SK-N-SH (cell line): Measurements from ENCODE around the gene CCDC61. TPM values are rescaled to one million over a fixed set of nuclear protein-coding genes. Genes with fewer than 3 reads are reported as not detected.

ENCODE experiments used
- CTCF ChIA-PET: fragments of 300-600, 350-600 bp; formaldehyde crosslinking; extraction: SDS; loops from one replicate; lab custom pipeline; 2021; lab: Yijun Ruan, JAX
- POLR2A ChIA-PET: fragments of 350-600 bp; sonication (Branson Sonifier 250); formaldehyde crosslinking; extraction: SDS; loops from one replicate; lab custom pipeline; 2020; ENCODE audit warnings: antibody characterized with exemption, inconsistent platforms; lab: Yijun Ruan, JAX
- DNase-seq: peaks from one replicate; pipeline ENCODE4 v3.0.0; 2012
- H2AFZ ChIP-seq: fragments of 200-600 bp; sonication (generic); 2 replicates; pipeline ENCODE4 v1.8.1; 2016; ENCODE audit warnings: antibody characterized with exemption, mild to moderate bottlenecking, low read depth
- H3F3A ChIP-seq: fragments of 200-600 bp; sonication (generic); replicated peaks from 2 replicates; pipeline ENCODE3; 2016; ENCODE audit warnings: antibody characterized with exemption, mild to moderate bottlenecking; ENCODE audit not compliant: insufficient read depth
- H3K27ac ChIP-seq, 2 experiments: fragments of 200-500 bp in 1 of 2; fragments of 200-600 bp in 1 of 2; sonication (Bioruptor generic) in 1 of 2; sonication (generic), shearing (Covaris generic) in 1 of 2; 2 replicates each; pipeline versions ENCODE4 v1.5.1 to v1.6.1; 2014 to 2016; ENCODE audit warnings: low read depth in 2 of 2, inconsistent platforms in 1 of 2, low read length in 1 of 2, mild to moderate bottlenecking in 1 of 2, mixed read lengths in 1 of 2
- H3K27me3 ChIP-seq: fragments of 200-600 bp; sonication (generic), shearing (Covaris generic); 2 replicates; pipeline ENCODE4 v1.6.1; 2016; ENCODE audit warnings: mixed run types; ENCODE audit not compliant: insufficient read depth
- H3K36me3 ChIP-seq, 2 experiments: fragments of 200-500 bp in 1 of 2; fragments of 200-600 bp in 1 of 2; sonication (Bioruptor generic) in 1 of 2; sonication (generic) in 1 of 2; replicated peaks in 1 of 2; 2 replicates each; pipeline versions ENCODE3 to v1.5.1; 2014 to 2016; ENCODE audit warnings: low read length in 1 of 2, mild to moderate bottlenecking in 1 of 2; ENCODE audit not compliant: insufficient read depth in 2 of 2, control insufficient read depth in 1 of 2
- H3K4me1 ChIP-seq, 2 experiments: fragments of 200-500 bp in 1 of 2; fragments of 200-600 bp in 1 of 2; sonication (Bioruptor generic) in 1 of 2; sonication (generic), shearing (Covaris generic) in 1 of 2; 2 replicates each; pipeline versions ENCODE4 v1.5.1 to v1.6.1; 2014 to 2016; ENCODE audit warnings: low read depth in 1 of 2, low read length in 1 of 2, mixed run types in 1 of 2; ENCODE audit not compliant: insufficient read depth in 2 of 2, control insufficient read depth in 1 of 2
- H3K4me2 ChIP-seq: fragments of 200-600 bp; sonication (generic), shearing (Covaris generic); 2 replicates; pipeline ENCODE4 v1.6.1; 2017; ENCODE audit warnings: mixed run types
- H3K4me3 ChIP-seq, 2 experiments: fragments of 200-500 bp in 1 of 2; fragments of 200-600 bp in 1 of 2; sonication (Bioruptor generic) in 1 of 2; sonication (generic), shearing (Covaris generic) in 1 of 2; 2 replicates each; pipeline versions ENCODE4 v1.5.1 to v1.8.1; 2014 to 2016; ENCODE audit warnings: low read depth in 2 of 2, inconsistent platforms in 1 of 2, low read length in 1 of 2, mild to moderate bottlenecking in 1 of 2, mixed read lengths in 1 of 2, moderate library complexity in 1 of 2
- H3K79me2 ChIP-seq: fragments of 200-600 bp; sonication (generic); 2 replicates; pipeline ENCODE4 v1.8.1; 2017; ENCODE audit warnings: mild to moderate bottlenecking; ENCODE audit not compliant: insufficient read depth
- H3K9ac ChIP-seq: fragments of 200-600 bp; sonication (generic); 2 replicates; pipeline ENCODE4 v1.6.1; 2017; ENCODE audit warnings: mixed run types
- H3K9me2 ChIP-seq: fragments of 200-600 bp; sonication (generic); 2 replicates; pipeline ENCODE4 v1.6.1; 2017; ENCODE audit warnings: mixed run types
- H3K9me3 ChIP-seq: fragments of 200-600 bp; sonication (generic); 2 replicates; pipeline ENCODE4 v1.6.1; 2017; ENCODE audit warnings: mixed run types, mild to moderate bottlenecking, moderate library complexity
- H4K20me1 ChIP-seq: fragments of 200-600 bp; sonication (generic); 2 replicates; pipeline ENCODE4 v1.6.1; 2017; ENCODE audit warnings: mild to moderate bottlenecking, mixed run types; ENCODE audit not compliant: insufficient read depth
- EZH2phosphoT487 ChIP-seq: fragments of 200-600 bp; sonication (generic); IDR thresholded peaks from 2 replicates; pipeline ENCODE4 v1.6.1; 2017; ENCODE audit warnings: low read depth, mixed run types, mild to moderate bottlenecking, antibody characterized with exemption, moderate library complexity, borderline replicate concordance
- FOXJ3 ChIP-seq: sonication (generic); formaldehyde crosslinking; IDR thresholded peaks from 2 replicates; pipeline ENCODE4 v1.5.1; 2020; ENCODE audit warnings: mild to moderate bottlenecking, missing genetic modification reagents
- FOXM1 ChIP-seq: IDR thresholded peaks from 2 replicates; pipeline ENCODE4 v1.4.0; 2012; ENCODE audit warnings: low read depth, mild to moderate bottlenecking
- MEF2A ChIP-seq: IDR thresholded peaks from 2 replicates; pipeline ENCODE4 v1.4.0; 2012; ENCODE audit warnings: low read depth, borderline replicate concordance
- POLR2AphosphoS5 ChIP-seq: IDR thresholded peaks from 2 replicates; pipeline ENCODE4 v1.6.1; 2012; ENCODE audit warnings: low read depth, low read length
- RCOR1 ChIP-seq: fragments of 150-350 bp; IDR thresholded peaks from 2 replicates; pipeline ENCODE4 v1.6.1; 2017; ENCODE audit warnings: antibody characterized with exemption, low read length
- RFX5 ChIP-seq: IDR thresholded peaks from 2 replicates; pipeline ENCODE4 v1.6.1; 2012; ENCODE audit warnings: mild to moderate bottlenecking, improper control_type of control experiment, low read length
- SIN3A ChIP-seq: IDR thresholded peaks from 2 replicates; pipeline ENCODE4 v1.6.1; 2012; ENCODE audit warnings: low read depth, mild to moderate bottlenecking, low read length, moderate library complexity, borderline replicate concordance
- SMC3 ChIP-seq: IDR thresholded peaks from 2 replicates; pipeline ENCODE4 v1.6.1; 2012; ENCODE audit warnings: low read depth, low read length, improper control_type of control experiment
- USF1 ChIP-seq: IDR thresholded peaks from 2 replicates; pipeline ENCODE4 v1.4.0; 2012; ENCODE audit warnings: low read depth, borderline replicate concordance
- WGBS: methylation state at CpG from one replicate; pipeline ENCODE4 v1.1.6; 2017; ENCODE audit warnings: low lambda C conversion rate; 5-methylcytosine and 5-hydroxymethylcytosine counted together
- polyA plus RNA-seq, 3 experiments: library from polyadenylated mRNA; depleted of rRNA; stranded (reverse); fragments of >200 nt; gene quantifications; 2 replicates each; pipeline ENCODE4 v1.2.3, GENCODE V29; 2012
- TF ChIP-seq, protein P1 (sequence below): fragments of 150-350 bp; IDR thresholded peaks from 2 replicates; pipeline ENCODE4 v1.6.1; 2017; ENCODE audit warnings: antibody characterized with exemption, low read length, low read depth, borderline replicate concordance
- TF ChIP-seq, protein P2 (sequence below): IDR thresholded peaks from 2 replicates; pipeline ENCODE4 v1.4.0; 2012; ENCODE audit warnings: low read depth, borderline replicate concordance
- TF ChIP-seq, protein P3 (sequence below): IDR thresholded peaks from 2 replicates; pipeline ENCODE4; 2012

CCDC61 gene
- polyA plus RNA-seq, 1 of the 3 experiments (the other 2 are of a cell fraction), result 6.8 TPM

DNA sequence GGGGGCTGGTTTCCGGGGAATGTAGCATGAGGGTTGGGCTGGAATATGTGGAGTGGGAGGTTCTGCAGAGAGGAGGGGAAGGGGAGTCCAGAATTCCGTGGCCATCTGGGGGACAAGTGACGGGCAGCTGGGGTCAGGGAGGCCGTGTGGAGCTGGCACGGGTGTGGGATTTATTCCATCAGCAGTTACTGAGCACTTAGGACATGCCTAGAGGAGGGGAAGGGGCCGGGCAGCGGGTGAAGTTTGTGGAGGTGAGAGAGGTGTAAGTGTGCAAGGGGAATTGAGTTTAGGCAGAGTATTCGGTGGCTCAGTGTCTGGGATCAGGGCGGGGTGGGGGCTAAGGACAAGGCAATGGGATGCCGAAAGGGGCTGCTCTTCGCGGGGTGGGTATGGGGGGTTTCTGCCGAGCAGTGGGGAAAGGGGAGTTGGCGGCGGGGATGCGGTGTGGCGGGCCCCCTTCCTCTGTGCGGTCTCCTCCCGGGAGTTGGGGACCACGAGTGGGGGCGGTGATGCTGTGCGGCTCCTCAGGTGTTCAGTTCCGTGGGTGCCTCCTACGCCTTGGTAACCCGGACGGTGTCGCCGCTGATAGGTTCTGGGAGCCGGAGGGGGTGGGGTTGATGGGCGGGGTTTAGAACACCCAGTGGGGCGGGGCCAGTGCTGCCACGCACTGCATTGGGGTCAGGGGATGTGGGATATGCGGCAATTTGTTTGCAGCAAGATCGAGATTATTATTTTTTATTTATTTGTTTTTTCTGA is 5.4 kb downstream of the CCDC61 start:
- Histone ChIP-seq H3K4me1 (peaks cover 0 to 12% of the 10 kb centered on the region in 2 experiments; a peak in 1 of 4 replicates), H3K27ac (peak overlapping the region in 1 of 2 experiments; percentile 29; a peak in 1 of 4 replicates), H3K4me3 (peak overlapping the region; percentile 52 to 63), H3K9me2 (no peaks in the 10 kb centered on the region), H3K4me2 (peak overlapping the region; percentile 73), H4K20me1 (no peaks in the 10 kb centered on the region), H3K9me3 (no peaks in the 10 kb centered on the region), H3F3A (peaks cover 12% of the 10 kb centered on the region), H3K9ac (no peak overlapping the region), H3K36me3 (no peaks in the 10 kb centered on the region), H3K27me3 (no peaks in the 10 kb centered on the region), H2AFZ (0 out of 2 replicates have a peak overlapping the region, but pooled peaks have one; percentile 2), H3K79me2 (peaks cover 16% of the 10 kb centered on the region)
- ChIA-PET CTCF (interaction anchor here (1.0 to 2.0 kb wide), 3 partner anchors 9 to 28 kb away, joined by 3 to 8 read pairs (median 5); no protein-coding TSS in a partner anchor), POLR2A (no interaction called here)
- 30% methylated on average over 31 of the region's 34 CpGs for WGBS
- peak; percentile 95 for DNase-seq
- peak; percentile 94 for TF ChIP-seq RFX5
- TF ChIP-seq, protein P1, sequence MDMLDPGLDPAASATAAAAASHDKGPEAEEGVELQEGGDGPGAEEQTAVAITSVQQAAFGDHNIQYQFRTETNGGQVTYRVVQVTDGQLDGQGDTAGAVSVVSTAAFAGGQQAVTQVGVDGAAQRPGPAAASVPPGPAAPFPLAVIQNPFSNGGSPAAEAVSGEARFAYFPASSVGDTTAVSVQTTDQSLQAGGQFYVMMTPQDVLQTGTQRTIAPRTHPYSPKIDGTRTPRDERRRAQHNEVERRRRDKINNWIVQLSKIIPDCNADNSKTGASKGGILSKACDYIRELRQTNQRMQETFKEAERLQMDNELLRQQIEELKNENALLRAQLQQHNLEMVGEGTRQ, result no peak

- no peaks in the 10 kb centered on the region for H3K27me3 ChIP-seq
- peaks cover 12% of the 10 kb centered on the region for H3F3A ChIP-seq
- H3K9me3 ChIP-seq, result no peaks in the 10 kb centered on the region
- no peaks in the 10 kb centered on the region for H3K9me2 ChIP-seq
- H3K9ac ChIP-seq, result no peak overlapping the region
- H3K27ac ChIP-seq, result no peak overlapping the region
- 87% methylated on average over 8 of the region's 15 CpGs for WGBS
- CTCF ChIA-PET, result interaction anchor here (0.7 to 2.0 kb wide), 4 partner anchors 9 to 37 kb away, joined by 3 to 8 read pairs (median 4); no protein-coding TSS in a partner anchor
- TF ChIP-seq RCOR1 (no peak), USF1 (no peak), SMC3 (no peak), POLR2AphosphoS5 (no peak), FOXJ3 (CRISPR knock-in tag) (no peak), FOXM1 (no peak), EZH2phosphoT487 (no peak), MEF2A (no peak), SIN3A (no peak)
- TF ChIP-seq, protein P2, sequence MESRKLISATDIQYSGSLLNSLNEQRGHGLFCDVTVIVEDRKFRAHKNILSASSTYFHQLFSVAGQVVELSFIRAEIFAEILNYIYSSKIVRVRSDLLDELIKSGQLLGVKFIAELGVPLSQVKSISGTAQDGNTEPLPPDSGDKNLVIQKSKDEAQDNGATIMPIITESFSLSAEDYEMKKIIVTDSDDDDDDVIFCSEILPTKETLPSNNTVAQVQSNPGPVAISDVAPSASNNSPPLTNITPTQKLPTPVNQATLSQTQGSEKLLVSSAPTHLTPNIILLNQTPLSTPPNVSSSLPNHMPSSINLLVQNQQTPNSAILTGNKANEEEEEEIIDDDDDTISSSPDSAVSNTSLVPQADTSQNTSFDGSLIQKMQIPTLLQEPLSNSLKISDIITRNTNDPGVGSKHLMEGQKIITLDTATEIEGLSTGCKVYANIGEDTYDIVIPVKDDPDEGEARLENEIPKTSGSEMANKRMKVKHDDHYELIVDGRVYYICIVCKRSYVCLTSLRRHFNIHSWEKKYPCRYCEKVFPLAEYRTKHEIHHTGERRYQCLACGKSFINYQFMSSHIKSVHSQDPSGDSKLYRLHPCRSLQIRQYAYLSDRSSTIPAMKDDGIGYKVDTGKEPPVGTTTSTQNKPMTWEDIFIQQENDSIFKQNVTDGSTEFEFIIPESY, result no peak
- TF ChIP-seq, protein P3, sequence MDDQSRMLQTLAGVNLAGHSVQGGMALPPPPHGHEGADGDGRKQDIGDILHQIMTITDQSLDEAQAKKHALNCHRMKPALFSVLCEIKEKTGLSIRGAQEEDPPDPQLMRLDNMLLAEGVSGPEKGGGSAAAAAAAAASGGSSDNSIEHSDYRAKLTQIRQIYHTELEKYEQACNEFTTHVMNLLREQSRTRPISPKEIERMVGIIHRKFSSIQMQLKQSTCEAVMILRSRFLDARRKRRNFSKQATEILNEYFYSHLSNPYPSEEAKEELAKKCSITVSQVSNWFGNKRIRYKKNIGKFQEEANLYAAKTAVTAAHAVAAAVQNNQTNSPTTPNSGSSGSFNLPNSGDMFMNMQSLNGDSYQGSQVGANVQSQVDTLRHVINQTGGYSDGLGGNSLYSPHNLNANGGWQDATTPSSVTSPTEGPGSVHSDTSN, result no peak
- H3K36me3 ChIP-seq, result no peaks in the 10 kb centered on the region
- H3K4me3 ChIP-seq, result no peak overlapping the region
- H3K4me1 ChIP-seq, result peaks cover 0 to 6% of the 10 kb centered on the region in 2 experiments; a peak in 1 of 4 replicates
- POLR2A ChIA-PET, result interaction anchor here (0.6 kb wide), 1 partner anchor 67 kb away, joined by 4 read pairs; no protein-coding TSS in a partner anchor
- no peaks in the 10 kb centered on the region for H3K79me2 ChIP-seq
- H2AFZ ChIP-seq, result no peak overlapping the region
- no peak for DNase-seq
- no peaks in the 10 kb centered on the region for H4K20me1 ChIP-seq
- no peak overlapping the region for H3K4me2 ChIP-seq
Measured at GRCh38 chr19:46002678-46003275, 7.5 kb downstream of the CCDC61 start.
